Measurements from ENCODE around the gene PAX2. TPM values are rescaled to one million over a fixed set of nuclear protein-coding genes. Genes with fewer than 3 reads are reported as not detected.

The PAX2 gene
- total and polyA plus RNA-seq, 2 of the 8 experiments (the other 6 are each of a cell fraction or from before 2014, with no cell fraction given) = 0.02 TPM; not detected in 1

- CTCF ChIA-PET (ENCODE audit: partially characterized antibody) = interaction anchor here (0.8 to 2.7 kb wide), 7 partner anchors 9 to 105 kb away, joined by 3 to 9 read pairs (median 4); no protein-coding TSS in a partner anchor
- no peak for TF ChIP-seq CHD1 (IDR thresholded peaks at IDR 0.05; ENCODE audit: low read depth, low read length)
- TF ChIP-seq E2F6 (IDR thresholded peaks at IDR 0.05) = no peak
- no peak for TF ChIP-seq GABPA (IDR thresholded peaks at IDR 0.05; ENCODE audit: borderline replicate concordance, insufficient read depth, low read length)
- TF ChIP-seq EZH2 (IDR thresholded peaks at IDR 0.05; ENCODE audit: low read depth, low read length, severe bottlenecking) = no peak
- TF ChIP-seq FOSL1 (IDR thresholded peaks at IDR 0.05; ENCODE audit: insufficient read depth, low read depth, low read length) = no peak
- no peak for TF ChIP-seq SIN3A (conservative IDR thresholded peaks at IDR 0.05 in 1 of 2, IDR thresholded peaks at IDR 0.05 in 1 of 2; ENCODE audit: low read depth in 1 of 2, low read length in 2 of 2)
- no peak for TF ChIP-seq CEBPB (IDR thresholded peaks at IDR 0.05; ENCODE audit: low read depth, low read length)
- TF ChIP-seq TAF7 (optimal IDR thresholded peaks at IDR 0.05; ENCODE audit: borderline replicate concordance, low read depth, low read length) = no peak
- TF ChIP-seq POLR2A (IDR thresholded peaks at IDR 0.05; ENCODE audit: control extremely low read depth in 1 of 2, low read depth in 2 of 2, low read length in 2 of 2) = no peak
- no peak for TF ChIP-seq EGR1 (IDR thresholded peaks at IDR 0.05; ENCODE audit: borderline replicate concordance, low read depth, low read length)
- TF ChIP-seq ATF2 (IDR thresholded peaks at IDR 0.05; ENCODE audit: low read length) = no peak
- TF ChIP-seq CTBP2 (IDR thresholded peaks at IDR 0.05; ENCODE audit: borderline replicate concordance, insufficient read depth, insufficient read length, low read length) = no peak
Measured at GRCh38 chr10:100784126-100784525, 38.7 kb downstream of the PAX2 start.

More at GRCh38 chr10:100784126-100784525, 38.7 kb downstream of the PAX2 start:
- no peaks in the 10 kb centered on the region for H3K36me3 ChIP-seq (ENCODE audit: control insufficient read depth in 2 of 4, insufficient read depth in 4 of 4, low read length in 3 of 4)
- no peak for DNase-seq (ENCODE audit: low read depth in 1 of 2, low spot score in 2 of 2)
- H3K4ac ChIP-seq (replicated peaks; ENCODE audit: insufficient read length, low read depth, low read length) = no peak overlapping the region
- peaks cover 0 to 11% (median 2%) of the 10 kb centered on the region in 4 experiments; a peak in 6 of 7 replicates for H3K4me1 ChIP-seq (replicated peaks in 1 of 4; ENCODE audit: control insufficient read depth in 3 of 4, insufficient read depth in 4 of 4, low read length in 3 of 4)
- H3K79me1 ChIP-seq (ENCODE audit: low read depth, low read length) = no peaks in the 10 kb centered on the region
- no peak overlapping the region for H2BK120ac ChIP-seq (replicated peaks; ENCODE audit: low read depth, low read length)
- no peak overlapping the region for H4K5ac ChIP-seq (ENCODE audit: insufficient read length, low read depth, low read length)
- 79% methylated on average over 3 of the region's 3 CpGs; no CpG with 5 or more reads in 1 of the 2 experiments for WGBS, 2 experiments (ENCODE audit: extremely low coverage in 1 of 2, insufficient coverage in 1 of 2, insufficient read length in 1 of 2, insufficient replicate concordance in 2 of 2, low coverage in 1 of 2, low lambda C conversion rate in 2 of 2, missing lambda C conversion rate in 1 of 2)
- H4K91ac ChIP-seq (replicated peaks; ENCODE audit: insufficient read length, low read length) = no peak overlapping the region
- no peaks in the 10 kb centered on the region for H4K20me1 ChIP-seq (replicated peaks in 1 of 2; ENCODE audit: control insufficient read depth in 1 of 2, insufficient read depth in 2 of 2, low read length in 2 of 2)
- H2BK20ac ChIP-seq (ENCODE audit: low read length) = no peak overlapping the region
- H3K27me3 ChIP-seq (replicated peaks in 1 of 4; ENCODE audit: control insufficient read depth in 3 of 4, extremely low read depth in 1 of 4, insufficient read depth in 3 of 4, low read length in 3 of 4) = no peaks in the 10 kb centered on the region; a peak in 3 of 7 replicates
- H2AK5ac ChIP-seq (ENCODE audit: low read depth, low read length) = no peak overlapping the region
- no peak overlapping the region for H3K4me2 ChIP-seq (ENCODE audit: insufficient read depth in 1 of 2, low read depth in 2 of 2, low read length in 2 of 2)
- POLR2A ChIA-PET (ENCODE audit: partially characterized antibody) = no interaction called here
- no peak overlapping the region for H3K23ac ChIP-seq (ENCODE audit: insufficient read length)
- H3K79me2 ChIP-seq (ENCODE audit: control insufficient read depth in 1 of 2, insufficient read depth in 2 of 2, low read length in 2 of 2) = no peaks in the 10 kb centered on the region
- no peak overlapping the region for H2BK12ac ChIP-seq (ENCODE audit: low read depth, low read length)
- H2AFZ ChIP-seq (ENCODE audit: low read length) = no peak overlapping the region
- no peak overlapping the region for H3K14ac ChIP-seq (ENCODE audit: insufficient read length)
- H3K9me3 ChIP-seq (ENCODE audit: insufficient read depth in 2 of 2, low read depth in 1 of 2, low read length in 1 of 2) = no peaks in the 10 kb centered on the region
- FAIRE-seq = no peak
- H2BK5ac ChIP-seq (ENCODE audit: low read depth, low read length) = no peak overlapping the region
- H3K4me3 ChIP-seq (ENCODE audit: extremely low read depth in 1 of 4, insufficient read depth in 2 of 4, low read depth in 3 of 4, low read length in 4 of 4) = no peak overlapping the region
- H3K27ac ChIP-seq (ENCODE audit: low read depth, low read length) = no peak overlapping the region
- H3K23me2 ChIP-seq (ENCODE audit: low read depth, low read length) = no peaks in the 10 kb centered on the region
- no peak overlapping the region for H3K56ac ChIP-seq (replicated peaks; ENCODE audit: insufficient read length, low read depth, low read length)
- H3K9ac ChIP-seq (replicated peaks in 1 of 4; ENCODE audit: extremely low read depth in 1 of 4, low read depth in 3 of 4, low read length in 3 of 4) = no peak overlapping the region
- no peak overlapping the region for H4K8ac ChIP-seq (ENCODE audit: extremely low read depth, insufficient read depth, low read length)
- H3K18ac ChIP-seq (ENCODE audit: extremely low read depth, low read length) = no peak overlapping the region
- H2BK15ac ChIP-seq (ENCODE audit: low read length) = no peak overlapping the region

Measured in H1 (cell line).